HepG2 (cell line): Measurements from ENCODE around the gene METTL14. TPM values are rescaled to one million over a fixed set of nuclear protein-coding genes. Genes with fewer than 3 reads are reported as not detected.

Source experiments
- ATAC-seq: fragments of 200-7000 bp; cut with Tn5 transposase; 3 replicates; pipeline ENCODE4 v1.9.1; 2020; ENCODE audit warnings: mild to moderate bottlenecking, moderate library complexity
- BruUV-seq: library from RNA; stranded (reverse); fragments of 400-500 nt; replicated peaks from 2 replicates; lab custom pipeline; 2021; lab: Mats Ljungman, UMichigan
- CTCF ChIA-PET: fragments of 300-600 bp; formaldehyde crosslinking; extraction: SDS; loops from one replicate; lab custom pipeline; 2021; ENCODE audit warnings: low total read pairs, inconsistent platforms, low intra/inter-chr PET ratio; lab: Yijun Ruan, JAX
- POLR2A ChIA-PET: fragments of 350-600 bp; sonication (Branson Sonifier 250); formaldehyde crosslinking; loops from one replicate; lab custom pipeline; 2020; ENCODE audit warnings: antibody characterized with exemption, inconsistent platforms; lab: Yijun Ruan, JAX
- DNase-seq: peaks from one replicate; pipeline ENCODE4 v3.0.0-alpha.2; 2015; ENCODE audit warnings: low spot score
- FAIRE-seq: peaks from 3 replicates; lab custom pipeline; 2011; peaks lifted over from hg19 to GRCh38; lab: Jason Lieb, UNC
- H2AFZ ChIP-seq: one replicate; pipeline ENCODE4 v1.6.1; 2011; ENCODE audit warnings: low read length, inconsistent platforms
- H3K27ac ChIP-seq: fragments of 300-600 bp; 3 replicates; pipeline ENCODE4 v1.8.0; 2011; ENCODE audit warnings: mixed run types, mild to moderate bottlenecking, mixed read lengths, low read length, inconsistent platforms; ENCODE audit not compliant: insufficient read depth; ENCODE audit errors: extremely low read length
- H3K27me3 ChIP-seq, 2 experiments: fragments of 200-600 bp in 1 of 2; 2 replicates in 1 of 2; 3 replicates in 1 of 2; pipeline versions ENCODE4 v1.6.0 to v1.8.0; 2011; ENCODE audit warnings: low read length in 2 of 2, mild to moderate bottlenecking in 2 of 2, moderate library complexity in 2 of 2, inconsistent platforms in 1 of 2; ENCODE audit not compliant: insufficient read depth in 2 of 2, control insufficient read depth in 1 of 2
- H3K36me3 ChIP-seq, 2 experiments: fragments of 200-600 bp in 1 of 2; replicated peaks in 1 of 2; 2 replicates in 1 of 2; 3 replicates in 1 of 2; pipeline versions ENCODE4 v1.5.1 to v1.8.0; 2011; ENCODE audit warnings: low read length in 2 of 2, inconsistent platforms in 1 of 2; ENCODE audit not compliant: insufficient read depth in 2 of 2, control insufficient read depth in 1 of 2
- H3K4me1 ChIP-seq: 2 replicates; pipeline ENCODE4 v1.5.1; 2012; ENCODE audit warnings: low read length, inconsistent platforms; ENCODE audit not compliant: insufficient read depth
- H3K4me2 ChIP-seq: 2 replicates; pipeline ENCODE4 v1.6.0; 2011; ENCODE audit warnings: low read depth, low read length, inconsistent platforms
- H3K4me3 ChIP-seq, 3 experiments: fragments of 200-600 bp in 1 of 3; sonication (generic), shearing (Covaris generic) in 1 of 3; replicated peaks in 1 of 3; 2 replicates each; pipeline ENCODE4 v1.5.1; 2011 to 2016; ENCODE audit warnings: low read length in 3 of 3, inconsistent platforms in 2 of 3, low read depth in 2 of 3, mild to moderate bottlenecking in 2 of 3, control low read depth in 1 of 3, mixed read lengths in 1 of 3; ENCODE audit not compliant: insufficient read depth in 1 of 3
- H3K79me2 ChIP-seq: one replicate; pipeline ENCODE4 v1.6.1; 2011; ENCODE audit warnings: low read length, inconsistent platforms; ENCODE audit not compliant: insufficient read depth
- H3K9ac ChIP-seq: 2 replicates; pipeline ENCODE4 v1.6.0; 2011; ENCODE audit warnings: mild to moderate bottlenecking, low read depth, low read length, inconsistent platforms; ENCODE audit not compliant: insufficient read depth
- H3K9me3 ChIP-seq: 2 replicates; pipeline ENCODE4 v1.5.1; 2012; ENCODE audit warnings: mild to moderate bottlenecking, low read length
- H4K20me1 ChIP-seq: 2 replicates; pipeline ENCODE4 v1.6.0; 2011; ENCODE audit warnings: inconsistent platforms, mild to moderate bottlenecking, low read length, moderate library complexity; ENCODE audit not compliant: insufficient read depth
- FIP1L1 ChIP-seq: fragments of 200-400 bp; formaldehyde crosslinking; IDR thresholded peaks from 2 replicates; pipeline ENCODE4 v1.6.1; 2018; ENCODE audit warnings: low read depth, mild to moderate bottlenecking, low read length, moderate library complexity, borderline replicate concordance; ENCODE audit not compliant: insufficient read depth
- ZNF501 ChIP-seq: sonication (generic); formaldehyde crosslinking; IDR thresholded peaks from 2 replicates; pipeline ENCODE4 v1.5.1; 2020; ENCODE audit warnings: mild to moderate bottlenecking, moderate library complexity, missing genetic modification reagents
- WGBS: methylation state at CpG from one replicate; pipeline ENCODE4 v1.1.6; 2017; ENCODE audit warnings: low lambda C conversion rate; 5-methylcytosine and 5-hydroxymethylcytosine counted together
- in situ Hi-C: cut with HindIII; loops from 2 replicates; pipeline ENCODE4 v1.10.0; 2017; ENCODE audit warnings: low pct_unique_long_range_greater_than_20kb; ENCODE audit not compliant: extremely low pct_ligation_motif_present
- intact Hi-C: fragments of 100-400 bp; cut with micrococcal nuclease; formaldehyde crosslinking; loops from one replicate; pipeline ENCODE4 v1.10.0; 2022; ENCODE audit not compliant: unreplicated experiment
- polyA plus RNA-seq, 8 experiments: library from polyadenylated mRNA; depleted of rRNA in 3 of 8; stranded (reverse) in 7 of 8; unstranded in 1 of 8; fragments of >200 nt; fragmentation: Illumina TruSeq in 4 of 8; extraction: Trizol in 4 of 8; gene quantifications; 2 replicates each; pipeline versions ENCODE4 v1.2.1 to v1.2.3, GENCODE V29; 2011 to 2016; ENCODE audit warnings: low read depth in 4 of 8, missing spikeins in 1 of 8, mixed read lengths in 1 of 8; ENCODE audit not compliant: insufficient read depth in 1 of 8
- total RNA-seq, 5 experiments: library from RNA; depleted of rRNA; stranded (reverse); fragments of >200 nt; fragmentation: Illumina TruSeq; extraction: Trizol; gene quantifications; 2 replicates each; pipeline ENCODE4 v1.2.3, GENCODE V29; 2016; ENCODE audit warnings: low read depth in 1 of 5
- TF ChIP-seq, protein P1 (sequence below): sonication (generic); formaldehyde crosslinking; IDR thresholded peaks from one replicate; pipeline ENCODE4 v1.5.1; 2020; ENCODE audit warnings: mild to moderate bottlenecking, missing genetic modification reagents; ENCODE audit errors: not compliant biosample characterization

METTL14 gene
- total and polyA plus RNA-seq, 2 of the 13 experiments (the other 11 are each of a cell fraction or from before 2014, with no cell fraction given) = 11.6 to 44.9 TPM

DNA sequence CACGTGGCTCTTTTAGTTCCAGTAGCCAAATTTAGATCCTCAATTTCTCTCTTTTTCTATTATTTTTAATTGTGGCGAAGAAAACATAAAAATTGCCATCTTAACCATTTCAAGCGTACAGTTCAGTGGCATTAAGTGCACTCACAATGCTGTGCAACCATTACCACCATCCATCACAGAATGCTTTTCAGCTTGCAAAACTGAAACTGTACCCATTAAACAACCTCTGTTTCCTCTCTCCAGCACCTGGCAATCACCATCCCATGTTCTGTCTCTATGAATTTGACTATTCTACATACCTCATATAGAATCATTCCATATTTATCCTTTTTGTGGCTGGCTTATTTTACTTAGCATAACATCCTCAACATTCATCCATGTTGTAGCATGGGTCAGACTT, 74.9 kb downstream of the METTL14 start (continued):
- TF ChIP-seq, protein P1, sequence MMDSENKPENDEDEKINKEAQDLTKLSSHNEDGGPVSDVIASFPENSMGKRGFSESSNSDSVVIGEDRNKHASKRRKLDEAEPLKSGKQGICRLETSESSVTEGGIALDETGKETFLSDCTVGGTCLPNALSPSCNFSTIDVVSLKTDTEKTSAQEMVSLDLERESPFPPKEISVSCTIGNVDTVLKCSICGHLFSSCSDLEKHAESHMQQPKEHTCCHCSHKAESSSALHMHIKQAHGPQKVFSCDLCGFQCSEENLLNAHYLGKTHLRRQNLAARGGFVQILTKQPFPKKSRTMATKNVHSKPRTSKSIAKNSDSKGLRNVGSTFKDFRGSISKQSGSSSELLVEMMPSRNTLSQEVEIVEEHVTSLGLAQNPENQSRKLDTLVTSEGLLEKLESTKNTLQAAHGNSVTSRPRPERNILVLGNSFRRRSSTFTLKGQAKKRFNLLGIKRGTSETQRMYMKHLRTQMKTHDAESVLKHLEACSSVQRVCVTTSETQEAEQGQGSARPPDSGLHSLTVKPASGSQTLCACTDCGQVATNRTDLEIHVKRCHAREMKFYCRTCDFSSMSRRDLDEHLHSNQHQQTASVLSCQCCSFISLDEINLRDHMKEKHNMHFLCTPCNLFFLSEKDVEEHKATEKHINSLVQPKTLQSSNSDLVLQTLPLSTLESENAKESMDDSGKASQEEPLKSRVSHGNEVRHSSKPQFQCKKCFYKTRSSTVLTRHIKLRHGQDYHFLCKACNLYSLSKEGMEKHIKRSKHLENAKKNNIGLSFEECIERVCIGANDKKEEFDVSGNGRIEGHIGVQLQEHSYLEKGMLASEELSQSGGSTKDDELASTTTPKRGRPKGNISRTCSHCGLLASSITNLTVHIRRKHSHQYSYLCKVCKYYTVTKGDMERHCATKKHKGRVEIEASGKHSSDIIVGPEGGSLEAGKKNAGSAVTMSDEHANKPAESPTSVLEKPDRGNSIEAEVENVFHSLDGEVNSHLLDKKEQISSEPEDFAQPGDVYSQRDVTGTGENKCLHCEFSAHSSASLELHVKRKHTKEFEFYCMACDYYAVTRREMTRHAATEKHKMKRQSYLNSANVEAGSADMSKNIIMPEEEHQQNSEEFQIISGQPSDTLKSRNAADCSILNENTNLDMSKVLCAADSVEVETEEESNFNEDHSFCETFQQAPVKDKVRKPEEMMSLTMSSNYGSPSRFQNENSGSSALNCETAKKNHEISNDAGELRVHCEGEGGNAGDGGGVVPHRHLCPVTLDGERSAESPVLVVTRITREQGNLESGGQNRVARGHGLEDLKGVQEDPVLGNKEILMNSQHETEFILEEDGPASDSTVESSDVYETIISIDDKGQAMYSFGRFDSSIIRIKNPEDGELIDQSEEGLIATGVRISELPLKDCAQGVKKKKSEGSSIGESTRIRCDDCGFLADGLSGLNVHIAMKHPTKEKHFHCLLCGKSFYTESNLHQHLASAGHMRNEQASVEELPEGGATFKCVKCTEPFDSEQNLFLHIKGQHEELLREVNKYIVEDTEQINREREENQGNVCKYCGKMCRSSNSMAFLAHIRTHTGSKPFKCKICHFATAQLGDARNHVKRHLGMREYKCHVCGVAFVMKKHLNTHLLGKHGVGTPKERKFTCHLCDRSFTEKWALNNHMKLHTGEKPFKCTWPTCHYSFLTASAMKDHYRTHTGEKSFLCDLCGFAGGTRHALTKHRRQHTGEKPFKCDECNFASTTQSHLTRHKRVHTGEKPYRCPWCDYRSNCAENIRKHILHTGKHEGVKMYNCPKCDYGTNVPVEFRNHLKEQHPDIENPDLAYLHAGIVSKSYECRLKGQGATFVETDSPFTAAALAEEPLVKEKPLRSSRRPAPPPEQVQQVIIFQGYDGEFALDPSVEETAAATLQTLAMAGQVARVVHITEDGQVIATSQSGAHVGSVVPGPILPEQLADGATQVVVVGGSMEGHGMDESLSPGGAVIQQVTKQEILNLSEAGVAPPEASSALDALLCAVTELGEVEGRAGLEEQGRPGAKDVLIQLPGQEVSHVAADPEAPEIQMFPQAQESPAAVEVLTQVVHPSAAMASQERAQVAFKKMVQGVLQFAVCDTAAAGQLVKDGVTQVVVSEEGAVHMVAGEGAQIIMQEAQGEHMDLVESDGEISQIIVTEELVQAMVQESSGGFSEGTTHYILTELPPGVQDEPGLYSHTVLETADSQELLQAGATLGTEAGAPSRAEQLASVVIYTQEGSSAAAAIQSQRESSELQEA (CRISPR knock-in tag) = no peak
- TF ChIP-seq ZNF501 (CRISPR knock-in tag) = no peak

- H3K9ac ChIP-seq = no peak overlapping the region
- no peak overlapping the region for H2AFZ ChIP-seq
- H3K4me1 ChIP-seq = peaks cover 42% of the 10 kb centered on the region
- no peaks in the 10 kb centered on the region for H3K27me3 ChIP-seq
- no peak overlapping the region for H3K4me2 ChIP-seq
- in situ Hi-C loops (no loop called here), intact Hi-C loops (no loop called here)
- H3K9me3 ChIP-seq = no peaks in the 10 kb centered on the region
- peaks cover 7 to 46% of the 10 kb centered on the region in 2 experiments for H3K36me3 ChIP-seq
- H3K27ac ChIP-seq = no peak overlapping the region
- ATAC-seq (no peak), FAIRE-seq (no peak), DNase-seq (no peak)
- TF ChIP-seq FIP1L1 = no peak
- ChIA-PET CTCF (no interaction called here), POLR2A (no interaction called here)
- no peak overlapping the region for H3K4me3 ChIP-seq
- peaks cover 3% of the 10 kb centered on the region; the same call in 1 of the 2 replicates for H4K20me1 ChIP-seq
- no TSS peak for BruUV-seq
- 98% methylated on average over 5 of the region's 5 CpGs for WGBS
- no peaks in the 10 kb centered on the region for H3K79me2 ChIP-seq
Observed at GRCh38 chr4:118760493-118760892, 75.3 kb downstream of the METTL14 start.
